ENCODE measurements around the gene ZNF33A. TPM values are rescaled to one million over a fixed set of nuclear protein-coding genes. Genes with fewer than 3 reads are reported as not detected.
A peak's percentile ranks its signal among the peaks of the same experiment; 100 is the strongest.

Gene ZNF33A
- total and polyA plus RNA-seq, 10 of the 15 experiments (the other 5 are each of a cell fraction or from before 2014, with no cell fraction given) = 9.8 to 29.9 (median 18.3) TPM

DNA sequence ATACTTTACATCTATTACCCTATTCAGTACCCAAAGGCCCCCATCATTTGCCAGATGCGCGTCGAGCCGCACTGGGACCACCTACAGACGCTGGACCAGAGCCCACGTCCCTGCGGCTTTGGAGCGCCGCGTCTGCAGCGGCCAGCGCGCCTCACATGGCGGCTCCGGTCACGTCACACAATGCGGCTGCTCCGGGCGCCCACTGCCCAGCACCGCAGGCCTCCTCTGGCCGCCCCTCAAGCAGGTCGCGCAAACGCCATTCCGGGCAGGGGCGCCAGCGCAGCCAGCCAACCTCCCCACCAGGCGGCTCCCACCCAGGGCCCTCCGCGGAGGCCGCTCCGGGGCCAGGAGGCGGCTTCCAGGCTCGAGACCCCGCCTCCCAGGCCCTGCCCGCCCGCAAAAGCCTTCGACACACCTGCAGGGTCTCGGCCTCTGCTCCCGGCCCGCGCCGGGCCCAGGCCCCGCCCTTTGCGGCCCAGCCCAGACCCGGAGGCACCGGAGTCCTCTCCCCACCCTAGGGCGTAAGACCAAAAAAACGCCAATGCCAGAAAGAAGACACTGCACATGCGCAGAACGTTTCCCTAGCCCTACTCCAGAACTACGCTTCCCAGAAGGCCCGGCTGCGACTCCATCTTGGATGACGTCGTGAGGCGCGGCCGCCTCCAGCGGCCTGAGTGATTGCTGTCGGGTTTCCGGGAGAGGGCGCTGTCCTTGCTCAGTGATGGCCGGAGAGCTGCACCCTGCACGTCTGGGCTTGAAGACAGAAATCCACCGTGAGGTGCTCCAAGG is 34.2 kb upstream of the ZNF33A start, which contains the start of gene ZNF25 (continued):
- TF ChIP-seq POU2F2 (IDR thresholded peaks at IDR 0.05; ENCODE audit: borderline replicate concordance, low read depth, low read length) (0 out of 3 replicates have a peak, but pooled peaks have one; percentile 37), TBL1XR1 (IDR thresholded peaks at IDR 0.05; ENCODE audit: low read depth, low read length) (no peak), NR2F1 (conservative IDR thresholded peaks at IDR 0.05) (no peak; the same call in none of the 2 replicates)
- TF ChIP-seq, protein P1, sequence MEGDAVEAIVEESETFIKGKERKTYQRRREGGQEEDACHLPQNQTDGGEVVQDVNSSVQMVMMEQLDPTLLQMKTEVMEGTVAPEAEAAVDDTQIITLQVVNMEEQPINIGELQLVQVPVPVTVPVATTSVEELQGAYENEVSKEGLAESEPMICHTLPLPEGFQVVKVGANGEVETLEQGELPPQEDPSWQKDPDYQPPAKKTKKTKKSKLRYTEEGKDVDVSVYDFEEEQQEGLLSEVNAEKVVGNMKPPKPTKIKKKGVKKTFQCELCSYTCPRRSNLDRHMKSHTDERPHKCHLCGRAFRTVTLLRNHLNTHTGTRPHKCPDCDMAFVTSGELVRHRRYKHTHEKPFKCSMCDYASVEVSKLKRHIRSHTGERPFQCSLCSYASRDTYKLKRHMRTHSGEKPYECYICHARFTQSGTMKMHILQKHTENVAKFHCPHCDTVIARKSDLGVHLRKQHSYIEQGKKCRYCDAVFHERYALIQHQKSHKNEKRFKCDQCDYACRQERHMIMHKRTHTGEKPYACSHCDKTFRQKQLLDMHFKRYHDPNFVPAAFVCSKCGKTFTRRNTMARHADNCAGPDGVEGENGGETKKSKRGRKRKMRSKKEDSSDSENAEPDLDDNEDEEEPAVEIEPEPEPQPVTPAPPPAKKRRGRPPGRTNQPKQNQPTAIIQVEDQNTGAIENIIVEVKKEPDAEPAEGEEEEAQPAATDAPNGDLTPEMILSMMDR (IDR thresholded peaks at IDR 0.05 in 2 of 3, conservative IDR thresholded peaks at IDR 0.05 in 1 of 3; ENCODE audit: control insufficient read depth in 2 of 3, extremely low read depth in 1 of 3, insufficient read depth in 1 of 3, low read depth in 3 of 3, low read length in 3 of 3) = peak; percentile 91 to 99 (median 95)
- TF ChIP-seq, protein P2, sequence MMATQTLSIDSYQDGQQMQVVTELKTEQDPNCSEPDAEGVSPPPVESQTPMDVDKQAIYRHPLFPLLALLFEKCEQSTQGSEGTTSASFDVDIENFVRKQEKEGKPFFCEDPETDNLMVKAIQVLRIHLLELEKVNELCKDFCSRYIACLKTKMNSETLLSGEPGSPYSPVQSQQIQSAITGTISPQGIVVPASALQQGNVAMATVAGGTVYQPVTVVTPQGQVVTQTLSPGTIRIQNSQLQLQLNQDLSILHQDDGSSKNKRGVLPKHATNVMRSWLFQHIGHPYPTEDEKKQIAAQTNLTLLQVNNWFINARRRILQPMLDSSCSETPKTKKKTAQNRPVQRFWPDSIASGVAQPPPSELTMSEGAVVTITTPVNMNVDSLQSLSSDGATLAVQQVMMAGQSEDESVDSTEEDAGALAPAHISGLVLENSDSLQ (IDR thresholded peaks at IDR 0.05) = peak; percentile 81

DNA sequence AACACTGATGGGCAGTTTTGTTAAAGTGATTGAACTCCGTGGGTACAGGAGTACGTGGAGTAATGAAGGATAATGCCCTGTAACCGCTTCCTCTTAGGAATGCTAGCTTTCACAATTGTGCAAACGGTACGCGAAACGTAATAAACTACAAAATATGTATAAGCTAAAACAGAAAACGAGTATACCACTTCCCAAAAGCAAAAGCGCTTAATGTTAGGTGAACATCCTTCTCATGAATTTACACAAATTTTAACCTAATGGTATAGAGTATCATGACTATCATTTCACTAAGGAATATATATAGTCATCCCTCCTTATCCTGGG is 33.6 kb upstream of the ZNF33A start:
- CTCF ChIA-PET = interaction anchor here (0.8 to 2.7 kb wide), 17 partner anchors 10 to 389 kb away, joined by 3 to 26 read pairs (median 4); partner anchors contain the start of gene ZNF33A
- H3K4me1 ChIP-seq (ENCODE audit: control insufficient read depth, insufficient read depth, low read length) = no peaks in the 10 kb centered on the region
- H3K79me2 ChIP-seq (ENCODE audit: control insufficient read depth, insufficient read depth, low read length) = peaks cover 4% of the 10 kb centered on the region
- SMC1A ChIA-PET (ENCODE audit: uncharacterized antibody, unreplicated experiment) = interaction anchor here (0.6 to 2.4 kb wide), 12 partner anchors 12 to 389 kb away, joined by 3 to 11 read pairs (median 4); partner anchors contain the start of gene ZNF37A
- H2AFZ ChIP-seq (ENCODE audit: control insufficient read depth, low read depth, low read length) = peak overlapping the region; percentile 93
- no peaks in the 10 kb centered on the region for H3K27me3 ChIP-seq (replicated peaks in 1 of 2; ENCODE audit: control insufficient read depth in 2 of 2, insufficient read depth in 2 of 2, low read length in 1 of 2)
- BruUV-seq (replicated peaks) = no TSS peak
- ATAC-seq (no peak), FAIRE-seq (no peak), DNase-seq (ENCODE audit: low read depth, low spot score) (no peak)
- in situ Hi-C loops (cut with MboI) = loop anchor here (10.0 kb wide), 1 partner anchor 122 kb away; the partner anchor contains the start of gene ZNF248
- POLR2A ChIA-PET = interaction anchor here (1.0 to 3.0 kb wide), 3 partner anchors 30 to 117 kb away, joined by 3 to 14 read pairs (median 4); partner anchors contain the start of gene ZNF33A
- intact Hi-C loops (cut with micrococcal nuclease; ENCODE audit: unreplicated experiment) = loop anchor here (1.0 to 5.0 kb wide), 6 partner anchors 33 to 426 kb away; partner anchors contain the start of genes ZNF248, ZNF33A and ZNF37A
- H4K20me1 ChIP-seq (ENCODE audit: control insufficient read depth, insufficient read depth) = no peaks in the 10 kb centered on the region
- no peaks in the 10 kb centered on the region for H3K36me3 ChIP-seq (ENCODE audit: control insufficient read depth in 2 of 2, insufficient read depth in 2 of 2, low read length in 1 of 2)
- H3K9ac ChIP-seq (ENCODE audit: control insufficient read depth, insufficient read depth, low read length) = peak overlapping the region; percentile 68
- RAD21 ChIA-PET (ENCODE audit: unreplicated experiment) = interaction anchor here (0.6 to 2.5 kb wide), 10 partner anchors 26 to 425 kb away, joined by 3 to 12 read pairs (median 4); partner anchors contain the start of genes ZNF33A and ZNF37A
- H3K9me3 ChIP-seq (replicated peaks; ENCODE audit: control insufficient read depth, insufficient read depth, low read length) = no peaks in the 10 kb centered on the region
- H3K27ac ChIP-seq (ENCODE audit: control insufficient read depth, insufficient read depth) = peak overlapping the region; percentile 57
- WGBS (ENCODE audit: insufficient coverage, insufficient replicate concordance, low lambda C conversion rate, missing lambda C conversion rate) = 2% methylated on average over 9 of the region's 9 CpGs
- peak overlapping the region; percentile 53 for H3K4me2 ChIP-seq (ENCODE audit: control insufficient read depth, insufficient read depth)
- H3K4me3 ChIP-seq = peak overlapping the region; percentile 55
- no peak for TF ChIP-seq NR2F1 (conservative IDR thresholded peaks at IDR 0.05)
- no peak for TF ChIP-seq JUND (IDR thresholded peaks at IDR 0.05; ENCODE audit: low read depth, low read length)
- no peak for TF ChIP-seq KLF5 (IDR thresholded peaks at IDR 0.05; ENCODE audit: partially characterized antibody)
- TF ChIP-seq, protein P3, sequence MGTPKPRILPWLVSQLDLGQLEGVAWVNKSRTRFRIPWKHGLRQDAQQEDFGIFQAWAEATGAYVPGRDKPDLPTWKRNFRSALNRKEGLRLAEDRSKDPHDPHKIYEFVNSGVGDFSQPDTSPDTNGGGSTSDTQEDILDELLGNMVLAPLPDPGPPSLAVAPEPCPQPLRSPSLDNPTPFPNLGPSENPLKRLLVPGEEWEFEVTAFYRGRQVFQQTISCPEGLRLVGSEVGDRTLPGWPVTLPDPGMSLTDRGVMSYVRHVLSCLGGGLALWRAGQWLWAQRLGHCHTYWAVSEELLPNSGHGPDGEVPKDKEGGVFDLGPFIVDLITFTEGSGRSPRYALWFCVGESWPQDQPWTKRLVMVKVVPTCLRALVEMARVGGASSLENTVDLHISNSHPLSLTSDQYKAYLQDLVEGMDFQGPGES (IDR thresholded peaks at IDR 0.05) = no peak
- no peak for TF ChIP-seq NFXL1 (IDR thresholded peaks at IDR 0.05; ENCODE audit: borderline replicate concordance)
- peak; percentile 3; the same call in 1 of the 2 replicates for TF ChIP-seq ATF7 (IDR thresholded peaks at IDR 0.05; ENCODE audit: low read depth)
- no peak for TF ChIP-seq HDAC2 (IDR thresholded peaks at IDR 0.05)
- TF ChIP-seq BACH1 (IDR thresholded peaks at IDR 0.05; ENCODE audit: borderline replicate concordance) = no peak
- TF ChIP-seq, protein P4, sequence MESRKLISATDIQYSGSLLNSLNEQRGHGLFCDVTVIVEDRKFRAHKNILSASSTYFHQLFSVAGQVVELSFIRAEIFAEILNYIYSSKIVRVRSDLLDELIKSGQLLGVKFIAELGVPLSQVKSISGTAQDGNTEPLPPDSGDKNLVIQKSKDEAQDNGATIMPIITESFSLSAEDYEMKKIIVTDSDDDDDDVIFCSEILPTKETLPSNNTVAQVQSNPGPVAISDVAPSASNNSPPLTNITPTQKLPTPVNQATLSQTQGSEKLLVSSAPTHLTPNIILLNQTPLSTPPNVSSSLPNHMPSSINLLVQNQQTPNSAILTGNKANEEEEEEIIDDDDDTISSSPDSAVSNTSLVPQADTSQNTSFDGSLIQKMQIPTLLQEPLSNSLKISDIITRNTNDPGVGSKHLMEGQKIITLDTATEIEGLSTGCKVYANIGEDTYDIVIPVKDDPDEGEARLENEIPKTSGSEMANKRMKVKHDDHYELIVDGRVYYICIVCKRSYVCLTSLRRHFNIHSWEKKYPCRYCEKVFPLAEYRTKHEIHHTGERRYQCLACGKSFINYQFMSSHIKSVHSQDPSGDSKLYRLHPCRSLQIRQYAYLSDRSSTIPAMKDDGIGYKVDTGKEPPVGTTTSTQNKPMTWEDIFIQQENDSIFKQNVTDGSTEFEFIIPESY (IDR thresholded peaks at IDR 0.05) = no peak
- TF ChIP-seq NR2C1 (IDR thresholded peaks at IDR 0.05) = no peak
- peak; percentile 31; the same call in 1 of the 2 replicates for TF ChIP-seq RB1 (IDR thresholded peaks at IDR 0.05; ENCODE audit: borderline replicate concordance)
